Ishikawa (cell line): ENCODE data around the gene CRYAB.

ENCODE experiments used
- CEBPB ChIP-seq: IDR thresholded peaks from 2 replicates; pipeline ENCODE4 v1.6.1; 2012
- MAX ChIP-seq: IDR thresholded peaks from 2 replicates; pipeline ENCODE4 v1.6.1; 2012
- NFIC ChIP-seq: IDR thresholded peaks from 2 replicates; pipeline ENCODE4 v1.6.1; 2012
- RAD21 ChIP-seq: IDR thresholded peaks from 2 replicates; pipeline ENCODE4 v1.6.1; 2012; ENCODE audit warnings: low read depth
- TAF1 ChIP-seq: IDR thresholded peaks from 2 replicates; pipeline ENCODE4 v1.6.1; 2012; ENCODE audit warnings: low read depth, mild to moderate bottlenecking
- YY1 ChIP-seq: IDR thresholded peaks from 2 replicates; pipeline ENCODE4 v1.6.1; 2012; ENCODE audit warnings: low read depth

- TF ChIP-seq TAF1 = no peak
- no peak for TF ChIP-seq YY1
- no peak for TF ChIP-seq CEBPB
- TF ChIP-seq NFIC = no peak
- no peak for TF ChIP-seq RAD21
- no peak for TF ChIP-seq MAX
These were observed 24.7 kb downstream of the CRYAB start for GRCh38 chr11:111886844-111887243.
